ENCODE results near the gene FAM120A. TPM values are rescaled to one million over a fixed set of nuclear protein-coding genes. Genes with fewer than 3 reads are reported as not detected.

FAM120A gene
- total RNA-seq, 1 experiment from 2014 or later: 89.6 TPM

- no peaks in the 10 kb centered on the region for H4K20me1 ChIP-seq (ENCODE audit: low read length)
- CTCF ChIA-PET: no interaction called here
These were observed 158.7 kb downstream of the FAM120A start for GRCh38 chr9:93610206-93610605.

GRCh38 chr9:93612052-93612795, 160.7 kb downstream of the FAM120A start:
- Histone ChIP-seq H4K20me1 (ENCODE audit: low read length) (no peaks in the 10 kb centered on the region), H3K27me3 (ENCODE audit: low read length) (no peaks in the 10 kb centered on the region), H3K9me3 (ENCODE audit: low read length) (no peaks in the 10 kb centered on the region), H3K79me2 (ENCODE audit: low read length) (peaks cover 9% of the 10 kb centered on the region; the same call in 1 of the 2 replicates), H3K9ac (ENCODE audit: low read length) (no peak overlapping the region), H3K4me3 (ENCODE audit: low read length) (no peak overlapping the region), H3K9me2 (replicated peaks; ENCODE audit: low read length) (no peaks in the 10 kb centered on the region), H3K4me2 (ENCODE audit: low read length) (no peak overlapping the region), H3K4me1 (ENCODE audit: insufficient read depth, low read length) (no peaks in the 10 kb centered on the region), H2AFZ (ENCODE audit: low read length) (no peak overlapping the region), H3K36me3 (ENCODE audit: low read depth, low read length) (no peaks in the 10 kb centered on the region), H3K27ac (ENCODE audit: low read length) (no peak overlapping the region), H3F3A (ENCODE audit: low read length, unreplicated experiment) (no peaks in the 10 kb centered on the region)
- BruUV-seq (replicated peaks): no TSS peak
- DNase-seq: no peak
- no peak for TF ChIP-seq EZH2 (IDR thresholded peaks at IDR 0.05; ENCODE audit: low read length, unreplicated experiment)
- CTCF ChIA-PET: no interaction called here
- no peak for ATAC-seq
- POLR2A ChIA-PET (ENCODE audit: unreplicated experiment): no interaction called here
- intact Hi-C loops (cut with micrococcal nuclease): no loop called here

More at GRCh38 chr9:93610206-93610605, 158.7 kb downstream of the FAM120A start:
- peaks cover 9% of the 10 kb centered on the region; the same call in 1 of the 2 replicates for H3K79me2 ChIP-seq (ENCODE audit: low read length)
- H3K9me2 ChIP-seq (replicated peaks; ENCODE audit: low read length): no peaks in the 10 kb centered on the region
- intact Hi-C loops (cut with micrococcal nuclease): no loop called here
- no TSS peak for BruUV-seq (replicated peaks)
- no peaks in the 10 kb centered on the region for H3K9me3 ChIP-seq (ENCODE audit: low read length)
- no peak for DNase-seq
- POLR2A ChIA-PET (ENCODE audit: unreplicated experiment): no interaction called here
- H3K36me3 ChIP-seq (ENCODE audit: low read depth, low read length): no peaks in the 10 kb centered on the region
- H3K4me1 ChIP-seq (ENCODE audit: insufficient read depth, low read length): no peaks in the 10 kb centered on the region
- no peak for TF ChIP-seq EZH2phosphoT487 (IDR thresholded peaks at IDR 0.05; ENCODE audit: borderline replicate concordance, low read length)
- no peak for TF ChIP-seq EZH2 (IDR thresholded peaks at IDR 0.05; ENCODE audit: low read length, unreplicated experiment)
- TF ChIP-seq CTCF (conservative IDR thresholded peaks at IDR 0.05; ENCODE audit: low read depth, low read length): no peak
- no peaks in the 10 kb centered on the region for H3F3A ChIP-seq (ENCODE audit: low read length, unreplicated experiment)
- H3K4me2 ChIP-seq (ENCODE audit: low read length): no peak overlapping the region
- no peaks in the 10 kb centered on the region for H3K27me3 ChIP-seq (ENCODE audit: low read length)
- no peak overlapping the region for H2AFZ ChIP-seq (ENCODE audit: low read length)
- no peak for ATAC-seq
- no peak overlapping the region for H3K4me3 ChIP-seq (ENCODE audit: low read length)
- no peak overlapping the region for H3K27ac ChIP-seq (ENCODE audit: low read length)
- H3K9ac ChIP-seq (ENCODE audit: low read length): no peak overlapping the region

- no TSS peak for BruUV-seq (replicated peaks)
- Histone ChIP-seq H3K36me3 (ENCODE audit: low read depth, low read length) (no peaks in the 10 kb centered on the region), H4K20me1 (ENCODE audit: low read length) (no peaks in the 10 kb centered on the region), H3K27me3 (ENCODE audit: low read length) (no peaks in the 10 kb centered on the region), H3K27ac (ENCODE audit: low read length) (no peak overlapping the region), H3F3A (ENCODE audit: low read length, unreplicated experiment) (no peaks in the 10 kb centered on the region), H3K4me1 (ENCODE audit: insufficient read depth, low read length) (no peaks in the 10 kb centered on the region), H3K4me3 (ENCODE audit: low read length) (no peak overlapping the region), H3K9me3 (ENCODE audit: low read length) (no peaks in the 10 kb centered on the region), H3K9me2 (replicated peaks; ENCODE audit: low read length) (no peaks in the 10 kb centered on the region), H3K79me2 (ENCODE audit: low read length) (peaks cover 9% of the 10 kb centered on the region; the same call in 1 of the 2 replicates), H3K4me2 (ENCODE audit: low read length) (no peak overlapping the region), H3K9ac (ENCODE audit: low read length) (no peak overlapping the region), H2AFZ (ENCODE audit: low read length) (no peak overlapping the region)
- ChIA-PET POLR2A (ENCODE audit: unreplicated experiment) (no interaction called here), CTCF (no interaction called here)
- no peak for TF ChIP-seq EZH2phosphoT487 (IDR thresholded peaks at IDR 0.05; ENCODE audit: borderline replicate concordance, low read length)
- no peak for TF ChIP-seq EZH2 (IDR thresholded peaks at IDR 0.05; ENCODE audit: low read length, unreplicated experiment)
- no peak for TF ChIP-seq CTCF (conservative IDR thresholded peaks at IDR 0.05; ENCODE audit: low read depth, low read length)
- DNase-seq: no peak
- ATAC-seq: no peak
- intact Hi-C loops (cut with micrococcal nuclease): no loop called here
These were observed 161.3 kb downstream of the FAM120A start for GRCh38 chr9:93612796-93613154.

Measured in PC-3 (cell line).